GM10266 (cell line): ENCODE results near the gene ARIH2.

Source experiments
- DNase-seq: peaks from one replicate; pipeline ENCODE4 v3.0.0; 2012; ENCODE audit errors: extremely low spot score
- CTCF ChIP-seq: IDR thresholded peaks from 2 replicates; pipeline ENCODE4 v1.5.1; 2012; ENCODE audit warnings: mild to moderate bottlenecking, low read depth; ENCODE audit not compliant: control insufficient read depth, insufficient read depth; ENCODE audit errors: missing control alignments

Gene ARIH2

GRCh38 chr3:48997102-48997635 lies 78.5 kb downstream of the ARIH2 start:
- TF ChIP-seq CTCF, result no peak
- no peak for DNase-seq

GRCh38 chr3:48997714-48998637 lies 79.3 kb downstream of the ARIH2 start:
- no peak for TF ChIP-seq CTCF

GRCh38 chr3:48999085-48999858 lies 80.6 kb downstream of the ARIH2 start:
- DNase-seq, result no peak

More at GRCh38 chr3:48997714-48998637, 79.3 kb downstream of the ARIH2 start:
- no peak for DNase-seq

GRCh38 chr3:49001155-49001554 lies 82.5 kb downstream of the ARIH2 start:
- no peak for TF ChIP-seq CTCF
- no peak for DNase-seq

More at GRCh38 chr3:48999085-48999858, 80.6 kb downstream of the ARIH2 start:
- TF ChIP-seq CTCF, result no peak

- TF ChIP-seq CTCF, result no peak
- no peak for DNase-seq
Observed at GRCh38 chr3:49004352-49005302, 86.0 kb downstream of the ARIH2 start.

- TF ChIP-seq CTCF, result no peak
- DNase-seq, result no peak
Observed at GRCh38 chr3:49005303-49005680, 86.7 kb downstream of the ARIH2 start.
